H1 (cell line): ENCODE data around the gene NT5DC3. TPM values are rescaled to one million over a fixed set of nuclear protein-coding genes. Genes with fewer than 3 reads are reported as not detected.

Source experiments
- SIRT6 ChIP-seq: IDR thresholded peaks from one replicate; pipeline ENCODE4 v1.7.1; 2012; ENCODE audit warnings: low read length, inconsistent platforms
- SP1 ChIP-seq: IDR thresholded peaks from 2 replicates; pipeline ENCODE4 v1.6.1; 2011; ENCODE audit warnings: low read depth, low read length
- polyA plus RNA-seq, 7 experiments: library from polyadenylated mRNA; depleted of rRNA in 3 of 7; stranded (reverse) in 5 of 7; unstranded in 2 of 7; fragments of >200 nt in 5 of 7; fragments of 200-250 nt in 2 of 7; gene quantifications; 1 replicate in 5 of 7; 2 replicates in 1 of 7; 4 replicates in 1 of 7; pipeline versions ENCODE4 v1.2.1 to v1.2.3, GENCODE V29; 2011 to 2013; ENCODE audit warnings: missing spikeins in 2 of 7, mixed read lengths in 2 of 7
- total RNA-seq: library from RNA; stranded (reverse); fragmentation: NEBNext Ultra II Directional; extraction: Animal tissue kit (Norgen Biotek cat#: 25700); gene quantifications from 2 replicates; pipeline ENCODE4 v1.2.1, GENCODE V29; 2021

The NT5DC3 gene
- total and polyA plus RNA-seq, 2 of the 8 experiments (the other 6 are each of a cell fraction or from before 2014, with no cell fraction given) = 5.4 to 14.8 TPM

DNA sequence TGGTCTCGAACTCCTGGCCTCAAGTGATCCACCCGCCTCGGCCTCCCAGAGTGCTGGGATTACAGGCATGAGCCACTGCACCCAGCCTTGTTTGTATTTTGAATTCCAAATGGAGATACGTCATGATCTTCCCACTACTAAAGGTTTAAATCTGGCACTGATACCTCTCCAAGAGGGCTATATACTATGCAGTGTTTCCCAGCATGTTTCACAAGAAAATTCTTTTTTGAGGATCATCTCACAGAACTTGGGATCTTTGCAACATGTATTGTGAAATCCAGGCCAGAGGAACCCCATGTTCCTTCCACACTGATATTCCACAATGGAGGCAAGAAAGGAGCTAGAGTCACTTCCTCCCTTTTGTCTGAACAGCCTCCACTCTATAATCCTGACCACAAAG, 112.7 kb downstream of the NT5DC3 start (continued):
- TF ChIP-seq SIRT6 (no peak), SP1 (no peak)
- TF ChIP-seq, all 59 proteins: peak for 0
